ENCODE data around the gene LVRN. TPM values are rescaled to one million over a fixed set of nuclear protein-coding genes. Genes with fewer than 3 reads are reported as not detected.

The LVRN gene
- polyA plus RNA-seq, 1 donor, result 0.27 TPM

- no peak for DNase-seq
- Histone ChIP-seq H3K36me3 (ENCODE audit: control insufficient read depth, insufficient read depth, low read length) (no peaks in the 10 kb centered on the region), H3K27me3 (ENCODE audit: control insufficient read depth, insufficient read depth, low read length) (peaks cover 4% of the 10 kb centered on the region), H3K9me3 (ENCODE audit: control insufficient read depth, low read depth, low read length) (no peaks in the 10 kb centered on the region), H3K27ac (ENCODE audit: low read length) (no peak overlapping the region), H3K4me1 (ENCODE audit: control insufficient read depth, insufficient read depth, low read length) (no peaks in the 10 kb centered on the region), H3K4me3 (ENCODE audit: low read length) (no peak overlapping the region)
- no CpG with 5 or more reads among the region's 2 CpGs for WGBS (ENCODE audit: insufficient coverage, low lambda C conversion rate)
Measured at GRCh38 chr5:116046823-116047222, 84.5 kb downstream of the LVRN start.

- H3K27me3 ChIP-seq (ENCODE audit: control insufficient read depth, insufficient read depth, low read length), result peaks cover 13% of the 10 kb centered on the region
- no peaks in the 10 kb centered on the region for H3K36me3 ChIP-seq (ENCODE audit: control insufficient read depth, insufficient read depth, low read length)
- no peak for DNase-seq
- H3K4me1 ChIP-seq (ENCODE audit: control insufficient read depth, insufficient read depth, low read length), result no peaks in the 10 kb centered on the region
- H3K27ac ChIP-seq (ENCODE audit: low read length), result no peak overlapping the region
- no peak overlapping the region for H3K4me3 ChIP-seq (ENCODE audit: low read length)
- 87% methylated on average over 3 of the region's 13 CpGs for WGBS (ENCODE audit: insufficient coverage, low lambda C conversion rate)
- H3K9me3 ChIP-seq (ENCODE audit: control insufficient read depth, low read depth, low read length), result no peaks in the 10 kb centered on the region
Measured at GRCh38 chr5:116058346-116058936, 96.2 kb downstream of the LVRN start.

GRCh38 chr5:116062352-116062751, 100.1 kb downstream of the LVRN start:
- Histone ChIP-seq H3K27me3 (ENCODE audit: control insufficient read depth, insufficient read depth, low read length) (peaks cover 18% of the 10 kb centered on the region), H3K4me1 (ENCODE audit: control insufficient read depth, insufficient read depth, low read length) (no peaks in the 10 kb centered on the region), H3K9me3 (ENCODE audit: control insufficient read depth, low read depth, low read length) (no peaks in the 10 kb centered on the region), H3K4me3 (ENCODE audit: low read length) (no peak overlapping the region), H3K36me3 (ENCODE audit: control insufficient read depth, insufficient read depth, low read length) (no peaks in the 10 kb centered on the region), H3K27ac (ENCODE audit: low read length) (no peak overlapping the region)
- no peak for DNase-seq
- WGBS (ENCODE audit: insufficient coverage, low lambda C conversion rate), result no CpG with 5 or more reads among the region's 2 CpGs

GRCh38 chr5:116063950-116064349, 101.7 kb downstream of the LVRN start:
- no CpG with 5 or more reads among the region's 3 CpGs for WGBS (ENCODE audit: insufficient coverage, low lambda C conversion rate)
- peaks cover 11% of the 10 kb centered on the region for H3K27me3 ChIP-seq (ENCODE audit: control insufficient read depth, insufficient read depth, low read length)
- H3K4me3 ChIP-seq (ENCODE audit: low read length), result no peak overlapping the region
- no peaks in the 10 kb centered on the region for H3K9me3 ChIP-seq (ENCODE audit: control insufficient read depth, low read depth, low read length)
- no peak for DNase-seq
- H3K27ac ChIP-seq (ENCODE audit: low read length), result no peak overlapping the region
- no peaks in the 10 kb centered on the region for H3K36me3 ChIP-seq (ENCODE audit: control insufficient read depth, insufficient read depth, low read length)
- H3K4me1 ChIP-seq (ENCODE audit: control insufficient read depth, insufficient read depth, low read length), result no peaks in the 10 kb centered on the region

GRCh38 chr5:116068028-116068632, 105.9 kb downstream of the LVRN start:
- 31% methylated on average over 2 of the region's 4 CpGs for WGBS (ENCODE audit: insufficient coverage, low lambda C conversion rate)
- Histone ChIP-seq H3K4me3 (ENCODE audit: low read length) (no peak overlapping the region), H3K36me3 (ENCODE audit: control insufficient read depth, insufficient read depth, low read length) (no peaks in the 10 kb centered on the region)

DNA sequence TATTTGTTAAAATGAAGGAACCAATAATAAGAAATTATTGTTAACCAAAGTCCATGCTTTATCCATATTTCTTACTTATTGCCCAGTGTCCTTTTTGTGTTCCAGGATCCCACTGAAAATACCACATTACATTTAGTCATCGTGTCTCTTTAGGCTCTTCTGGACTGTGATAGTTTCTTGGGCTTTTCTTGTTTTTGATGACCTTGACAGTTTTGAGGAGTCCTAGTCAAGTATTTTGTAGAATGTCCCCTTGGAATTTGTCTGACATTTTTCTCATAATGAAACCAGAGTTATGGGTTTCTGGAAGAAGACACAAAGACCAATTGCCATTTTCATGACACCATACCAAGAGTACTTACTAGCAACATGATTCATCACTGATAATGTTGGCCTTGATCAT, 108.9 kb downstream of the LVRN start:
- WGBS (ENCODE audit: insufficient coverage, low lambda C conversion rate), result 100% methylated on average over 1 of the region's 1 CpG
- peaks cover 7% of the 10 kb centered on the region for H3K27me3 ChIP-seq (ENCODE audit: control insufficient read depth, insufficient read depth, low read length)

More at GRCh38 chr5:116068028-116068632, 105.9 kb downstream of the LVRN start:
- Histone ChIP-seq H3K4me1 (ENCODE audit: control insufficient read depth, insufficient read depth, low read length) (no peaks in the 10 kb centered on the region), H3K27me3 (ENCODE audit: control insufficient read depth, insufficient read depth, low read length) (peaks cover 9% of the 10 kb centered on the region), H3K27ac (ENCODE audit: low read length) (no peak overlapping the region), H3K9me3 (ENCODE audit: control insufficient read depth, low read depth, low read length) (no peaks in the 10 kb centered on the region)
- peak; percentile 19 to 21 for DNase-seq

DNA sequence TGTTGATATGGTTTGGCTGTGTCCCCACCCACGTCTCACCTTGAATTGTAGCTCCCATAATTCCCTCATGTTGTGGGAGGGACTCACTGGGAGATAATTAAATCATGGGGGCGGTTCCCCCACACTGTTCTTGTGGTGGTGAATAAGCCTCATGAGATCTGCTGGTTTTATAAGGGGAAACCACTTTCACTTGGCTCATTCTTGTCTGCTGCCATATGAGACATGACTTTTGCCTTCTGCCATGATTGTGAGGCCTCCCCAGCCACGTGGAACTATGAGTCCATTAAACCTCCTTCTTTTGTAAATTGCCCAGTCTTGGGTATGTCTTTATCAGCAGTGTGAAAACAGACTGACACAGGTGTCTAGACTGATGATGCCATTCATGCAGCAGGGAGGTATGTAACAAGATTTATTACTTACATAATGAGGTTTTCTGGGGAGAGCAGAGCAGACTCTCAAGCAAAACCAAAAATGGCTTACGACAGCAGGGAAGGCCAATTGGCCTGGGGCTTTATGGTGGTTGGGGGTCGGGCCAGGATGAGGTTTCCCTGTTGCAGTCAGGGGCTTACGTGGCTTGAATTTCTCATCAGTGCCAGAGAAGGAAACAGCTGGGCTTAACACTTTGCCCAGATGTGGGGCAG, 113.0 kb downstream of the LVRN start:
- Histone ChIP-seq H3K4me1 (ENCODE audit: control insufficient read depth, insufficient read depth, low read length) (no peaks in the 10 kb centered on the region), H3K27me3 (ENCODE audit: control insufficient read depth, insufficient read depth, low read length) (peaks cover 2% of the 10 kb centered on the region), H3K9me3 (ENCODE audit: control insufficient read depth, low read depth, low read length) (no peaks in the 10 kb centered on the region), H3K27ac (ENCODE audit: low read length) (no peak overlapping the region), H3K36me3 (ENCODE audit: control insufficient read depth, insufficient read depth, low read length) (no peaks in the 10 kb centered on the region), H3K4me3 (ENCODE audit: low read length) (no peak overlapping the region)
- no CpG with 5 or more reads among the region's 6 CpGs for WGBS (ENCODE audit: insufficient coverage, low lambda C conversion rate)
- peak; percentile 21 to 50 for DNase-seq

More for the DNA sequence above, 108.9 kb downstream of the LVRN start:
- Histone ChIP-seq H3K9me3 (ENCODE audit: control insufficient read depth, low read depth, low read length) (no peaks in the 10 kb centered on the region), H3K4me3 (ENCODE audit: low read length) (no peak overlapping the region), H3K27ac (ENCODE audit: low read length) (no peak overlapping the region), H3K36me3 (ENCODE audit: control insufficient read depth, insufficient read depth, low read length) (no peaks in the 10 kb centered on the region), H3K4me1 (ENCODE audit: control insufficient read depth, insufficient read depth, low read length) (no peaks in the 10 kb centered on the region)
- DNase-seq, result no peak

DNA sequence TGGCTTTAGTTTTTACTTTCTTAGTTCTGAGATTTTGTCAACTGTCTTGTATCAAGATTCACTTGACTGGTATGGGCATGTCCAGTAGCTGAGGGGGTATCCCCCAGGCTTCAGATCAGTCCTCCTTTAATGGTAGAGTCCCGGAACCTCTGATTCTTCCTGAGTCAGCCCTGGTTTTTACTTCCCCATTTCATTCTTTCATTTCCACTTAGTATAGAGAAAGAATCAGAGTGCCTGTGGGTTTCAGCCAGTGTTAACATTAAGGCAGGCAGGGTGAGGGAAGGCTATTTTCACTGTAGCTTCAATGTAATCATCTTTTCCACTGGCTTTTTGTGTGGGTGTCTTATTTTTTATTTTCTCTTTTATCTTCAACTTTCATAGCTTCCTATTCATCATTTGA, 114.2 kb downstream of the LVRN start:
- DNase-seq, result no peak

More for the DNA sequence above, 114.2 kb downstream of the LVRN start:
- no peaks in the 10 kb centered on the region for H3K36me3 ChIP-seq (ENCODE audit: control insufficient read depth, insufficient read depth, low read length)
- no peaks in the 10 kb centered on the region for H3K4me1 ChIP-seq (ENCODE audit: control insufficient read depth, insufficient read depth, low read length)
- H3K27ac ChIP-seq (ENCODE audit: low read length), result no peak overlapping the region
- H3K27me3 ChIP-seq (ENCODE audit: control insufficient read depth, insufficient read depth, low read length), result peaks cover 2% of the 10 kb centered on the region
- no peaks in the 10 kb centered on the region for H3K9me3 ChIP-seq (ENCODE audit: control insufficient read depth, low read depth, low read length)
- no CpG with 5 or more reads among the region's 1 CpG for WGBS (ENCODE audit: insufficient coverage, low lambda C conversion rate)
- no peak overlapping the region for H3K4me3 ChIP-seq (ENCODE audit: low read length)

Other genes with a start within 250 kb of the LVRN start
- 5.7 TPM for gene CDO1, start 145.8 kb upstream of the LVRN start, polyA plus RNA-seq
- gene ATG12, start 120.9 kb upstream of the LVRN start, polyA plus RNA-seq, result 74.4 TPM
- 121 TPM for gene AP3S1, start 120.5 kb upstream of the LVRN start, polyA plus RNA-seq
- gene ARL14EPL, start 70.0 kb downstream of the LVRN start, polyA plus RNA-seq, result not detected
- 58.6 TPM for gene COMMD10, start 122.5 kb downstream of the LVRN start, polyA plus RNA-seq